ENCODE measurements around the gene PARP9. TPM values are rescaled to one million over a fixed set of nuclear protein-coding genes. Genes with fewer than 3 reads are reported as not detected.
A peak's percentile ranks its signal among the peaks of the same experiment; 100 is the strongest.

Gene PARP9
- total and polyA plus RNA-seq, 2 of the 13 experiments (the other 11 are each of a cell fraction or from before 2014, with no cell fraction given) = 6.5 to 10.6 TPM

- TF ChIP-seq RNF219 (CRISPR knock-in tag; IDR thresholded peaks at IDR 0.05) (no peak), NCOA1 (CRISPR knock-in tag; IDR thresholded peaks at IDR 0.05) (peak; percentile 76), ZNF136 (CRISPR knock-in tag; IDR thresholded peaks at IDR 0.05; ENCODE audit: low read depth) (no peak), ZNF883 (CRISPR knock-in tag; IDR thresholded peaks at IDR 0.05; ENCODE audit: not compliant biosample characterization) (no peak), IKZF1 (IDR thresholded peaks at IDR 0.05) (no peak), ZNF878 (CRISPR knock-in tag; IDR thresholded peaks at IDR 0.05) (no peak), ZXDC (CRISPR knock-in tag; IDR thresholded peaks at IDR 0.05) (no peak), THAP8 (CRISPR knock-in tag; IDR thresholded peaks at IDR 0.05; ENCODE audit: borderline replicate concordance) (no peak), KAT8 (CRISPR knock-in tag; IDR thresholded peaks at IDR 0.05) (no peak), ZBTB4 (CRISPR knock-in tag; IDR thresholded peaks at IDR 0.05; ENCODE audit: borderline replicate concordance) (no peak), TAF15 (IDR thresholded peaks at IDR 0.05; ENCODE audit: low read depth, low read length, poor library complexity, severe bottlenecking) (no peak), BATF2 (CRISPR knock-in tag; IDR thresholded peaks at IDR 0.05) (no peak), NCOA2 (CRISPR knock-in tag; IDR thresholded peaks at IDR 0.05) (no peak), ZNF501 (CRISPR knock-in tag; IDR thresholded peaks at IDR 0.05) (peak; percentile 27; the same call in 1 of the 2 replicates), POLR2AphosphoS2 (IDR thresholded peaks at IDR 0.05; ENCODE audit: low read depth, low read length) (no peak), ZNF34 (CRISPR knock-in tag; IDR thresholded peaks at IDR 0.05; ENCODE audit: borderline replicate concordance) (no peak), SMAD3 (CRISPR knock-in tag; IDR thresholded peaks at IDR 0.05) (no peak)
Observed at GRCh38 chr3:122515020-122515468, 49.1 kb downstream of the PARP9 start (continued).
